D721Med (cell line): ENCODE data around the gene ZNF346.

Experiments
- DNase-seq: peaks from one replicate; pipeline ENCODE4 v3.0.0; 2011; ENCODE audit warnings: low spot score; ENCODE audit not compliant: insufficient read length
- FAIRE-seq: peaks from 2 replicates; lab custom pipeline; 2011; peaks lifted over from hg19 to GRCh38; lab: Jason Lieb, UNC
- TF ChIP-seq, protein P1 (sequence below): IDR thresholded peaks from 2 replicates; pipeline ENCODE4 v1.5.1; 2012; ENCODE audit warnings: mild to moderate bottlenecking, control low read depth; ENCODE audit not compliant: insufficient read depth; ENCODE audit errors: missing control alignments

Gene ZNF346

GRCh38 chr5:177095088-177095669 lies 72.7 kb downstream of the ZNF346 start:
- no peak for DNase-seq
- FAIRE-seq = no peak
- TF ChIP-seq, protein P1, sequence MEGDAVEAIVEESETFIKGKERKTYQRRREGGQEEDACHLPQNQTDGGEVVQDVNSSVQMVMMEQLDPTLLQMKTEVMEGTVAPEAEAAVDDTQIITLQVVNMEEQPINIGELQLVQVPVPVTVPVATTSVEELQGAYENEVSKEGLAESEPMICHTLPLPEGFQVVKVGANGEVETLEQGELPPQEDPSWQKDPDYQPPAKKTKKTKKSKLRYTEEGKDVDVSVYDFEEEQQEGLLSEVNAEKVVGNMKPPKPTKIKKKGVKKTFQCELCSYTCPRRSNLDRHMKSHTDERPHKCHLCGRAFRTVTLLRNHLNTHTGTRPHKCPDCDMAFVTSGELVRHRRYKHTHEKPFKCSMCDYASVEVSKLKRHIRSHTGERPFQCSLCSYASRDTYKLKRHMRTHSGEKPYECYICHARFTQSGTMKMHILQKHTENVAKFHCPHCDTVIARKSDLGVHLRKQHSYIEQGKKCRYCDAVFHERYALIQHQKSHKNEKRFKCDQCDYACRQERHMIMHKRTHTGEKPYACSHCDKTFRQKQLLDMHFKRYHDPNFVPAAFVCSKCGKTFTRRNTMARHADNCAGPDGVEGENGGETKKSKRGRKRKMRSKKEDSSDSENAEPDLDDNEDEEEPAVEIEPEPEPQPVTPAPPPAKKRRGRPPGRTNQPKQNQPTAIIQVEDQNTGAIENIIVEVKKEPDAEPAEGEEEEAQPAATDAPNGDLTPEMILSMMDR = no peak

- TF ChIP-seq, protein P1 = no peak
- no peak for DNase-seq
- no peak for FAIRE-seq
These were observed 73.9 kb downstream of the ZNF346 start for GRCh38 chr5:177096162-177097015.

DNA sequence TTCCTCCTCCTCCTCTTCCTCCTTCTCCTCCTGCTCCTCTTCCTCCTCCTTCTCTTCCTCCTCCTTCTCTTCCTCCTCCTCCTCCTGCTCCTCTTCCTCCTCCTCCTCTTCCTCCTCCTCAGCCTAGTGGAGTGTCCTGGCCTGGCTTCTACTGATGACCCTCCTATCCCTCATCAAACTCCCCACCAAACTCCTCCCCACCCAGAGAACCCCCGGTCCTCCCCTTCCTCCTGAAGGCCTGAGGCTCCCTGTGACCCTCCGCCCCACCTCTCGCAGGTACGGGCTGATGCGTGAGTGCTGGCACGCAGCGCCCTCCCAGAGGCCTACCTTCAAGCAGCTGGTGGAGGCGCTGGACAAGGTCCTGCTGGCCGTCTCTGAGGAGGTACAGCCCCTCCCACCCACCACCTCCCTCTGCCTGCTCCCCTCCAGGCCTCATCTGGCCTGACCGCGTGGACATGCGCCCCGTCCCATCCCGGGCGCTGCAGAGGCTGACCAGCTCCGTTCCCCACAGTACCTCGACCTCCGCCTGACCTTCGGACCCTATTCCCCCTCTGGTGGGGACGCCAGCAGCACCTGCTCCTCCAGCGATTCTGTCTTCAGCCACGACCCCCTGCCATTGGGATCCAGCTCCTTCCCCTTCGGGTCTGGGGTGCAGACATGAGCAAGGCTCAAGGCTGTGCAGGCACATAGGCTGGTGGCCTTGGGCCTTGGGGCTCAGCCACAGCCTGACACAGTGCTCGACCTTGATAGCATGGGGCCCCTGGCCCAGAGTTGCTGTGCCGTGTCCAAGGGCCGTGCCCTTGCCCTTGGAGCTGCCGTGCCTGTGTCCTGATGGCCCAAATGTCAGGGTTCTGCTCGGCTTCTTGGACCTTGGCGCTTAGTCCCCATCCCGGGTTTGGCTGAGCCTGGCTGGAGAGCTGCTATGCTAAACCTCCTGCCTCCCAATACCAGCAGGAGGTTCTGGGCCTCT lies 74.8 kb downstream of the ZNF346 start:
- no peak for DNase-seq
- FAIRE-seq = no peak
- TF ChIP-seq, protein P1 = no peak

- FAIRE-seq = no peak
- TF ChIP-seq, protein P1 = no peak
- no peak for DNase-seq
These were observed 75.6 kb downstream of the ZNF346 start for GRCh38 chr5:177098120-177098469.

GRCh38 chr5:177098470-177099141 lies 76.1 kb downstream of the ZNF346 start:
- TF ChIP-seq, protein P1 = no peak
- no peak for DNase-seq
- FAIRE-seq = no peak

- FAIRE-seq (no peak), DNase-seq (no peak)
- TF ChIP-seq, protein P1 = no peak
These were observed 77.1 kb downstream of the ZNF346 start for GRCh38 chr5:177099422-177100093.
